ENCODE data around the gene SNAPIN. TPM values are rescaled to one million over a fixed set of nuclear protein-coding genes. Genes with fewer than 3 reads are reported as not detected.

Gene SNAPIN
- total and polyA plus RNA-seq, 9 of the 15 experiments (the other 6 are each of a cell fraction or from before 2014, with no cell fraction given), result 11.2 to 43.9 (median 32.3) TPM

DNA sequence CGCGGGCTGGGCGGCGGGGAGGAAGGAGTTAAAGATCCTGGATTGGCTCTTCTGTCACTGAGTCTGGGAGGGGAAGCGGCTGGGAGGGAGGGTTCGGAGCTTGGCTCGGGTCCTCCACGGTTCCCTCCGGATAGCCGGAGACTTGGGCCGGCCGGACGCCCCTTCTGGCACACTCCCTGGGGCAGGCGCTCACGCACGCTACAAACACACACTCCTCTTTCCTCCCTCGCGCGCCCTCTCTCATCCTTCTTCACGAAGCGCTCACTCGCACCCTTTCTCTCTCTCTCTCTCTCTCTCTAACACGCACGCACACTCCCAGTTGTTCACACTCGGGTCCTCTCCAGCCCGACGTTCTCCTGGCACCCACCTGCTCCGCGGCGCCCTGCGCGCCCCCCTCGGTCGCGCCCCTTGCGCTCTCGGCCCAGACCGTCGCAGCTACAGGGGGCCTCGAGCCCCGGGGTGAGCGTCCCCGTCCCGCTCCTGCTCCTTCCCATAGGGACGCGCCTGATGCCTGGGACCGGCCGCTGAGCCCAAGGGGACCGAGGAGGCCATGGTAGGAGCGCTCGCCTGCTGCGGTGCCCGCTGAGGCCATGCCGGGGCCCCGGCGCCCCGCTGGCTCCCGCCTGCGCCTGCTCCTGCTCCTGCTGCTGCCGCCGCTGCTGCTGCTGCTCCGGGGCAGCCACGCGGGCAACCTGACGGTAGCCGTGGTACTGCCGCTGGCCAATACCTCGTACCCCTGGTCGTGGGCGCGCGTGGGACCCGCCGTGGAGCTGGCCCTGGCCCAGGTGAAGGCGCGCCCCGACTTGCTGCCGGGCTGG, 20.2 kb downstream of the SNAPIN start, which contains the start of gene NPR1 (continued):
- TF ChIP-seq, protein P1, sequence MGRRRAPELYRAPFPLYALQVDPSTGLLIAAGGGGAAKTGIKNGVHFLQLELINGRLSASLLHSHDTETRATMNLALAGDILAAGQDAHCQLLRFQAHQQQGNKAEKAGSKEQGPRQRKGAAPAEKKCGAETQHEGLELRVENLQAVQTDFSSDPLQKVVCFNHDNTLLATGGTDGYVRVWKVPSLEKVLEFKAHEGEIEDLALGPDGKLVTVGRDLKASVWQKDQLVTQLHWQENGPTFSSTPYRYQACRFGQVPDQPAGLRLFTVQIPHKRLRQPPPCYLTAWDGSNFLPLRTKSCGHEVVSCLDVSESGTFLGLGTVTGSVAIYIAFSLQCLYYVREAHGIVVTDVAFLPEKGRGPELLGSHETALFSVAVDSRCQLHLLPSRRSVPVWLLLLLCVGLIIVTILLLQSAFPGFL (CRISPR knock-in tag; IDR thresholded peaks at IDR 0.05), result no peak
- TF ChIP-seq, protein P2, sequence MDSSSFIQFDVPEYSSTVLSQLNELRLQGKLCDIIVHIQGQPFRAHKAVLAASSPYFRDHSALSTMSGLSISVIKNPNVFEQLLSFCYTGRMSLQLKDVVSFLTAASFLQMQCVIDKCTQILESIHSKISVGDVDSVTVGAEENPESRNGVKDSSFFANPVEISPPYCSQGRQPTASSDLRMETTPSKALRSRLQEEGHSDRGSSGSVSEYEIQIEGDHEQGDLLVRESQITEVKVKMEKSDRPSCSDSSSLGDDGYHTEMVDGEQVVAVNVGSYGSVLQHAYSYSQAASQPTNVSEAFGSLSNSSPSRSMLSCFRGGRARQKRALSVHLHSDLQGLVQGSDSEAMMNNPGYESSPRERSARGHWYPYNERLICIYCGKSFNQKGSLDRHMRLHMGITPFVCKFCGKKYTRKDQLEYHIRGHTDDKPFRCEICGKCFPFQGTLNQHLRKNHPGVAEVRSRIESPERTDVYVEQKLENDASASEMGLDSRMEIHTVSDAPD (CRISPR knock-in tag; IDR thresholded peaks at IDR 0.05), result no peak
- TF ChIP-seq ERF (CRISPR knock-in tag; IDR thresholded peaks at IDR 0.05) (no peak), NR2F6 (CRISPR knock-in tag; IDR thresholded peaks at IDR 0.05) (no peak), CBX3 (IDR thresholded peaks at IDR 0.05; ENCODE audit: borderline replicate concordance in 1 of 2, low read length in 2 of 2) (no peak), XRCC5 (IDR thresholded peaks at IDR 0.05; ENCODE audit: low read depth, low read length) (no peak)
- TF ChIP-seq, protein P3, sequence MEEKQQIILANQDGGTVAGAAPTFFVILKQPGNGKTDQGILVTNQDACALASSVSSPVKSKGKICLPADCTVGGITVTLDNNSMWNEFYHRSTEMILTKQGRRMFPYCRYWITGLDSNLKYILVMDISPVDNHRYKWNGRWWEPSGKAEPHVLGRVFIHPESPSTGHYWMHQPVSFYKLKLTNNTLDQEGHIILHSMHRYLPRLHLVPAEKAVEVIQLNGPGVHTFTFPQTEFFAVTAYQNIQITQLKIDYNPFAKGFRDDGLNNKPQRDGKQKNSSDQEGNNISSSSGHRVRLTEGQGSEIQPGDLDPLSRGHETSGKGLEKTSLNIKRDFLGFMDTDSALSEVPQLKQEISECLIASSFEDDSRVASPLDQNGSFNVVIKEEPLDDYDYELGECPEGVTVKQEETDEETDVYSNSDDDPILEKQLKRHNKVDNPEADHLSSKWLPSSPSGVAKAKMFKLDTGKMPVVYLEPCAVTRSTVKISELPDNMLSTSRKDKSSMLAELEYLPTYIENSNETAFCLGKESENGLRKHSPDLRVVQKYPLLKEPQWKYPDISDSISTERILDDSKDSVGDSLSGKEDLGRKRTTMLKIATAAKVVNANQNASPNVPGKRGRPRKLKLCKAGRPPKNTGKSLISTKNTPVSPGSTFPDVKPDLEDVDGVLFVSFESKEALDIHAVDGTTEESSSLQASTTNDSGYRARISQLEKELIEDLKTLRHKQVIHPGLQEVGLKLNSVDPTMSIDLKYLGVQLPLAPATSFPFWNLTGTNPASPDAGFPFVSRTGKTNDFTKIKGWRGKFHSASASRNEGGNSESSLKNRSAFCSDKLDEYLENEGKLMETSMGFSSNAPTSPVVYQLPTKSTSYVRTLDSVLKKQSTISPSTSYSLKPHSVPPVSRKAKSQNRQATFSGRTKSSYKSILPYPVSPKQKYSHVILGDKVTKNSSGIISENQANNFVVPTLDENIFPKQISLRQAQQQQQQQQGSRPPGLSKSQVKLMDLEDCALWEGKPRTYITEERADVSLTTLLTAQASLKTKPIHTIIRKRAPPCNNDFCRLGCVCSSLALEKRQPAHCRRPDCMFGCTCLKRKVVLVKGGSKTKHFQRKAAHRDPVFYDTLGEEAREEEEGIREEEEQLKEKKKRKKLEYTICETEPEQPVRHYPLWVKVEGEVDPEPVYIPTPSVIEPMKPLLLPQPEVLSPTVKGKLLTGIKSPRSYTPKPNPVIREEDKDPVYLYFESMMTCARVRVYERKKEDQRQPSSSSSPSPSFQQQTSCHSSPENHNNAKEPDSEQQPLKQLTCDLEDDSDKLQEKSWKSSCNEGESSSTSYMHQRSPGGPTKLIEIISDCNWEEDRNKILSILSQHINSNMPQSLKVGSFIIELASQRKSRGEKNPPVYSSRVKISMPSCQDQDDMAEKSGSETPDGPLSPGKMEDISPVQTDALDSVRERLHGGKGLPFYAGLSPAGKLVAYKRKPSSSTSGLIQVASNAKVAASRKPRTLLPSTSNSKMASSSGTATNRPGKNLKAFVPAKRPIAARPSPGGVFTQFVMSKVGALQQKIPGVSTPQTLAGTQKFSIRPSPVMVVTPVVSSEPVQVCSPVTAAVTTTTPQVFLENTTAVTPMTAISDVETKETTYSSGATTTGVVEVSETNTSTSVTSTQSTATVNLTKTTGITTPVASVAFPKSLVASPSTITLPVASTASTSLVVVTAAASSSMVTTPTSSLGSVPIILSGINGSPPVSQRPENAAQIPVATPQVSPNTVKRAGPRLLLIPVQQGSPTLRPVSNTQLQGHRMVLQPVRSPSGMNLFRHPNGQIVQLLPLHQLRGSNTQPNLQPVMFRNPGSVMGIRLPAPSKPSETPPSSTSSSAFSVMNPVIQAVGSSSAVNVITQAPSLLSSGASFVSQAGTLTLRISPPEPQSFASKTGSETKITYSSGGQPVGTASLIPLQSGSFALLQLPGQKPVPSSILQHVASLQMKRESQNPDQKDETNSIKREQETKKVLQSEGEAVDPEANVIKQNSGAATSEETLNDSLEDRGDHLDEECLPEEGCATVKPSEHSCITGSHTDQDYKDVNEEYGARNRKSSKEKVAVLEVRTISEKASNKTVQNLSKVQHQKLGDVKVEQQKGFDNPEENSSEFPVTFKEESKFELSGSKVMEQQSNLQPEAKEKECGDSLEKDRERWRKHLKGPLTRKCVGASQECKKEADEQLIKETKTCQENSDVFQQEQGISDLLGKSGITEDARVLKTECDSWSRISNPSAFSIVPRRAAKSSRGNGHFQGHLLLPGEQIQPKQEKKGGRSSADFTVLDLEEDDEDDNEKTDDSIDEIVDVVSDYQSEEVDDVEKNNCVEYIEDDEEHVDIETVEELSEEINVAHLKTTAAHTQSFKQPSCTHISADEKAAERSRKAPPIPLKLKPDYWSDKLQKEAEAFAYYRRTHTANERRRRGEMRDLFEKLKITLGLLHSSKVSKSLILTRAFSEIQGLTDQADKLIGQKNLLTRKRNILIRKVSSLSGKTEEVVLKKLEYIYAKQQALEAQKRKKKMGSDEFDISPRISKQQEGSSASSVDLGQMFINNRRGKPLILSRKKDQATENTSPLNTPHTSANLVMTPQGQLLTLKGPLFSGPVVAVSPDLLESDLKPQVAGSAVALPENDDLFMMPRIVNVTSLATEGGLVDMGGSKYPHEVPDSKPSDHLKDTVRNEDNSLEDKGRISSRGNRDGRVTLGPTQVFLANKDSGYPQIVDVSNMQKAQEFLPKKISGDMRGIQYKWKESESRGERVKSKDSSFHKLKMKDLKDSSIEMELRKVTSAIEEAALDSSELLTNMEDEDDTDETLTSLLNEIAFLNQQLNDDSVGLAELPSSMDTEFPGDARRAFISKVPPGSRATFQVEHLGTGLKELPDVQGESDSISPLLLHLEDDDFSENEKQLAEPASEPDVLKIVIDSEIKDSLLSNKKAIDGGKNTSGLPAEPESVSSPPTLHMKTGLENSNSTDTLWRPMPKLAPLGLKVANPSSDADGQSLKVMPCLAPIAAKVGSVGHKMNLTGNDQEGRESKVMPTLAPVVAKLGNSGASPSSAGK (IDR thresholded peaks at IDR 0.05), result peak; percentile 24; the same call in 1 of the 2 replicates
- TF ChIP-seq, protein P4, sequence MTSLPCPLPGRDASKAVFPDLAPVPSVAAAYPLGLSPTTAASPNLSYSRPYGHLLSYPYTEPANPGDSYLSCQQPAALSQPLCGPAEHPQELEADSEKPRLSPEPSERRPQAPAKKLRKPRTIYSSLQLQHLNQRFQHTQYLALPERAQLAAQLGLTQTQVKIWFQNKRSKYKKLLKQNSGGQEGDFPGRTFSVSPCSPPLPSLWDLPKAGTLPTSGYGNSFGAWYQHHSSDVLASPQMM (CRISPR knock-in tag; IDR thresholded peaks at IDR 0.05), result no peak
- TF ChIP-seq, protein P5, sequence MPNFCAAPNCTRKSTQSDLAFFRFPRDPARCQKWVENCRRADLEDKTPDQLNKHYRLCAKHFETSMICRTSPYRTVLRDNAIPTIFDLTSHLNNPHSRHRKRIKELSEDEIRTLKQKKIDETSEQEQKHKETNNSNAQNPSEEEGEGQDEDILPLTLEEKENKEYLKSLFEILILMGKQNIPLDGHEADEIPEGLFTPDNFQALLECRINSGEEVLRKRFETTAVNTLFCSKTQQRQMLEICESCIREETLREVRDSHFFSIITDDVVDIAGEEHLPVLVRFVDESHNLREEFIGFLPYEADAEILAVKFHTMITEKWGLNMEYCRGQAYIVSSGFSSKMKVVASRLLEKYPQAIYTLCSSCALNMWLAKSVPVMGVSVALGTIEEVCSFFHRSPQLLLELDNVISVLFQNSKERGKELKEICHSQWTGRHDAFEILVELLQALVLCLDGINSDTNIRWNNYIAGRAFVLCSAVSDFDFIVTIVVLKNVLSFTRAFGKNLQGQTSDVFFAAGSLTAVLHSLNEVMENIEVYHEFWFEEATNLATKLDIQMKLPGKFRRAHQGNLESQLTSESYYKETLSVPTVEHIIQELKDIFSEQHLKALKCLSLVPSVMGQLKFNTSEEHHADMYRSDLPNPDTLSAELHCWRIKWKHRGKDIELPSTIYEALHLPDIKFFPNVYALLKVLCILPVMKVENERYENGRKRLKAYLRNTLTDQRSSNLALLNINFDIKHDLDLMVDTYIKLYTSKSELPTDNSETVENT (CRISPR knock-in tag; IDR thresholded peaks at IDR 0.05), result no peak

Data from K562 (cell line).